Gastrocnemius medialis (tissue), 4 donors: Measurements from ENCODE around the gene PARS2. TPM values are rescaled to one million over a fixed set of nuclear protein-coding genes. Genes with fewer than 3 reads are reported as not detected.

Experiments
- ATAC-seq, 2 donors: fragments of 150-250 bp; one replicate each; pipeline ENCODE4 v1.9.1; 2016
- DNase-seq, 2 donors: peaks; one replicate each; pipeline ENCODE4 v3.0.0-alpha.2; 2019
- H3K27ac ChIP-seq, 4 donors: fragments of 200-600 bp; sonication (generic); 1 replicate in 1 of 4; 2 replicates in 3 of 4; pipeline ENCODE4 v1.5.1; 2016 to 2018; ENCODE audit warnings: mild to moderate bottlenecking in 2 of 4, moderate library complexity in 1 of 4
- H3K27me3 ChIP-seq, 3 donors: fragments of 200-600 bp; sonication (generic) in 2 of 3; 1 replicate in 1 of 3; 2 replicates in 2 of 3; pipeline versions ENCODE4 v1.5.1 to v1.6.0; 2016 to 2019; ENCODE audit warnings: mild to moderate bottlenecking in 1 of 3, moderate library complexity in 1 of 3
- H3K36me3 ChIP-seq, 2 donors: fragments of 200-600 bp; sonication (generic) in 1 of 2; one replicate each; pipeline ENCODE4 v1.5.1; 2017 to 2018
- H3K4me1 ChIP-seq, 2 donors: fragments of 200-600 bp; sonication (generic) in 1 of 2; one replicate each; pipeline ENCODE4 v1.5.1; 2016 to 2017; ENCODE audit warnings: mild to moderate bottlenecking in 2 of 2
- H3K4me3 ChIP-seq, 4 donors: fragments of 200-600 bp; sonication (generic) in 3 of 4; 1 replicate in 1 of 4; 2 replicates in 3 of 4; pipeline ENCODE4 v1.5.1; 2016 to 2019; ENCODE audit warnings: mild to moderate bottlenecking in 2 of 4
- H3K9me3 ChIP-seq, 3 donors: fragments of 200-600 bp; sonication (generic) in 2 of 3; 1 replicate in 1 of 3; 2 replicates in 2 of 3; pipeline ENCODE4 v1.5.1; 2016 to 2019
- POLR2A ChIP-seq, 2 donors: fragments of 450-650 bp; IDR thresholded peaks; one replicate each; pipeline ENCODE4 v1.6.1; 2017; ENCODE audit warnings: antibody characterized with exemption in 2 of 2, mild to moderate bottlenecking in 2 of 2, moderate library complexity in 2 of 2
- in situ Hi-C, 4 donors: fragments of 200-750 bp; cut with MboI; loops; one replicate each; pipeline versions ENCODE4 v1.15.0 to v1.8.0; 2017; ENCODE audit warnings: low sequenced_read_pairs in 4 of 4
- intact Hi-C: fragments of 100-400 bp; cut with DNase I; formaldehyde crosslinking; loops from one replicate; pipeline ENCODE4 v1.15.1; 2023; ENCODE audit warnings: low total_unique reads
- total RNA-seq, 4 donors: library from RNA; depleted of rRNA; stranded (reverse); fragments of >200 nt; gene quantifications; one replicate each; pipeline versions ENCODE4 v1.1.0 to v1.2.3, GENCODE V29; 2016
- TF ChIP-seq, protein P1 (sequence below), 5 experiments: fragments of 450-650 bp in 3 of 5; fragments of 200-600 bp in 2 of 5; sonication (generic) in 2 of 5; IDR thresholded peaks in 4 of 5; conservative IDR thresholded peaks in 1 of 5; 1 replicate in 4 of 5; 2 replicates in 1 of 5; pipeline ENCODE4 v1.5.1; 2016 to 2019; ENCODE audit warnings: antibody characterized with exemption in 5 of 5, mild to moderate bottlenecking in 3 of 5, moderate library complexity in 3 of 5

The PARS2 gene
- total RNA-seq, 4 donors from 2014 or later = 4.7 to 8.4 (median 4.9) TPM

DNA sequence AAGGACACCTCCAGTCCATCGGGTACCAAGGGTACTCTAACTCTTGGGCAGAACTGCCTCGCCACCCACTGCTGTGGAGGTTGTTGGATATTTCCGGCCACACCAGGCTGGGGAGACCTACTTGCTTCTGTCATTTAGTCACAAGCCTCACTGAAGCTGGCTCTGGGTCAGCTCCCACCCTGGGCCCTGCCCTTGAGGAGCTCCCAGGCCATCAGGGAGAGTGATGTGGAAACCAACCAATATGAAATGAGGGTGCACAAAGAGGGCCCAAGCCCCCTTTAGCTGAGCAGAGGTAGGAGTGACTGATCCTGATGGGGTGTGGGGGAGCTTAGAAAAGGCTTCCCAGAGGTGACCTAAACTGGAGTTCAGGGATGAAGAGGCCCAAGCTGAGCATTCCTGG lies 19.6 kb downstream of the PARS2 start:
- in situ Hi-C loops = no loop called here

DNA sequence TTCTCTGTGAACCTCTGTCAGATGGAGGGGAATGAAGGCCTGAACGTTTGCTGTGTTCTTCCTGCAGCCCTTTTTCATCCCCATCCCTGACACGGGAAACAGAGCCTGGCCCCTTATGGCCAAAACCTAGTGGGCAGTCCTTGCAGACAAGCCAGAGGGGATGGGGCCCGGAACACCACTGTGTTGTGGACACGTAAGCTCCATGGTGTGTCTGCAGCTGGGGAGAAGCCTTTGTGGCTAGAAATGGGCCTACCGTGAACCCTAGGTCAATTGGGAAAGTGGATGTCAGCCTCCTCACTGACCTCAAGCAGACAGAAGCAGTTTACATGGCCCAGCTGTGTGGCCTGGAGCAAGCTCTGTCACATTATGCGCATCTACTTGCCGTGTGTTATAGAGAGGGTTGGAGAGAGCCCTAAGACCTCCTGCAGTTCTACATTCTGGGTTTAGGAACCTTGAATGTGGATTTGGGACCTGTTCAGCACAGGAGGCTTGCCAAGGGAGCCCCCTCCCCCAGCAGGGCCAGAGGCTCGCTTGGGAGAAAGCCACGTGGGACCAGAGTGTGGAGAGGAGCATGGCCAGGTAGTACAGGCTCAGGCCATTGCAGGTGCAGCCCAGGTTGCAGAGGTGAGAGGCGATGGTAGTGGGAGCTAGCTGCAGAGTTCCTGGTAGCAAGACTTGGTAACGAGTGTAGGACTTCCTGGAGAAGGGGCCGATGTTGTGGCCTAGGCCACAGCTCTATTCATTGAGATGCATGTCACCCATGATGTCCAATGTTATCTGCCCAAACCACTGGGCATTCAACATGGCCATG lies 20.7 kb downstream of the PARS2 start:
- Histone ChIP-seq H3K27ac (no peak overlapping the region), H3K4me1 (no peaks in the 10 kb centered on the region), H3K9me3 (no peaks in the 10 kb centered on the region), H3K4me3 (no peak overlapping the region), H3K27me3 (no peaks in the 10 kb centered on the region), H3K36me3 (peaks cover 0 to 52% of the 10 kb centered on the region in 2 donors)
- no peak for DNase-seq
- no peak for ATAC-seq
- TF ChIP-seq, protein P1, sequence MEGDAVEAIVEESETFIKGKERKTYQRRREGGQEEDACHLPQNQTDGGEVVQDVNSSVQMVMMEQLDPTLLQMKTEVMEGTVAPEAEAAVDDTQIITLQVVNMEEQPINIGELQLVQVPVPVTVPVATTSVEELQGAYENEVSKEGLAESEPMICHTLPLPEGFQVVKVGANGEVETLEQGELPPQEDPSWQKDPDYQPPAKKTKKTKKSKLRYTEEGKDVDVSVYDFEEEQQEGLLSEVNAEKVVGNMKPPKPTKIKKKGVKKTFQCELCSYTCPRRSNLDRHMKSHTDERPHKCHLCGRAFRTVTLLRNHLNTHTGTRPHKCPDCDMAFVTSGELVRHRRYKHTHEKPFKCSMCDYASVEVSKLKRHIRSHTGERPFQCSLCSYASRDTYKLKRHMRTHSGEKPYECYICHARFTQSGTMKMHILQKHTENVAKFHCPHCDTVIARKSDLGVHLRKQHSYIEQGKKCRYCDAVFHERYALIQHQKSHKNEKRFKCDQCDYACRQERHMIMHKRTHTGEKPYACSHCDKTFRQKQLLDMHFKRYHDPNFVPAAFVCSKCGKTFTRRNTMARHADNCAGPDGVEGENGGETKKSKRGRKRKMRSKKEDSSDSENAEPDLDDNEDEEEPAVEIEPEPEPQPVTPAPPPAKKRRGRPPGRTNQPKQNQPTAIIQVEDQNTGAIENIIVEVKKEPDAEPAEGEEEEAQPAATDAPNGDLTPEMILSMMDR (IDR thresholded peaks at IDR 0.05 in 4 of 5, conservative IDR thresholded peaks at IDR 0.05 in 1 of 5) = no peak
- TF ChIP-seq POLR2A (IDR thresholded peaks at IDR 0.05) = no peak
- in situ Hi-C loops = no loop called here
- intact Hi-C loops = no loop called here

More for the DNA sequence above, 19.6 kb downstream of the PARS2 start:
- intact Hi-C loops = no loop called here
- no peaks in the 10 kb centered on the region for H3K27me3 ChIP-seq
- no peak overlapping the region for H3K4me3 ChIP-seq
- H3K4me1 ChIP-seq = no peaks in the 10 kb centered on the region
- H3K9me3 ChIP-seq = no peaks in the 10 kb centered on the region
- H3K36me3 ChIP-seq = peaks cover 0 to 41% of the 10 kb centered on the region in 2 donors
- TF ChIP-seq, protein P1 (IDR thresholded peaks at IDR 0.05 in 4 of 5, conservative IDR thresholded peaks at IDR 0.05 in 1 of 5) = no peak
- no peak for TF ChIP-seq POLR2A (IDR thresholded peaks at IDR 0.05)
- no peak overlapping the region for H3K27ac ChIP-seq
- no peak for DNase-seq
- no peak for ATAC-seq

DNA sequence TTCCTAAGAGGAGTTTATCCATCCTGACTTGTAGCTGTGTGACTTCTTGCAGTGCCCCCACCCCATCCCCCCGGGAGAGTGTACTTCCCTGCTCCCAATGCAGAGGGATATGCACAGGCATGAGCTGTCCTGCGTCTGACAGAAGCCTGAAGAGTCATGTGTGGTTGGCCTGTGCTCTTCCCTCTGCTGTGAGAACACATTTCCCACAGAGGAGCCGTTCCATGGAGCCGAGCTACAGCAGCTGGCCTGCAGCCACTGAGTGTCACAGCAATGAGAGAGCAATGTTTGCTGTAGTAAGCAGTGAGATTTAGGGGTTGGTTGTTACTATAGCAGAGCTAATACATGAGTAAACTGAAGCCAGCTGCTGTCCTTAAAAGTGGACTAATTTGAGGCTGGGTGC lies 22.0 kb downstream of the PARS2 start:
- ATAC-seq (no peak), DNase-seq (no peak)
- in situ Hi-C loops (no loop called here), intact Hi-C loops (no loop called here)
- no peak overlapping the region for H3K27ac ChIP-seq
- TF ChIP-seq, protein P1 (IDR thresholded peaks at IDR 0.05 in 4 of 5, conservative IDR thresholded peaks at IDR 0.05 in 1 of 5) = no peak
- TF ChIP-seq POLR2A (IDR thresholded peaks at IDR 0.05) = no peak
- H3K4me3 ChIP-seq = no peak overlapping the region
- H3K36me3 ChIP-seq = peaks cover 0 to 65% of the 10 kb centered on the region in 2 donors
- H3K27me3 ChIP-seq = no peaks in the 10 kb centered on the region
- H3K4me1 ChIP-seq = no peaks in the 10 kb centered on the region
- H3K9me3 ChIP-seq = no peaks in the 10 kb centered on the region

DNA sequence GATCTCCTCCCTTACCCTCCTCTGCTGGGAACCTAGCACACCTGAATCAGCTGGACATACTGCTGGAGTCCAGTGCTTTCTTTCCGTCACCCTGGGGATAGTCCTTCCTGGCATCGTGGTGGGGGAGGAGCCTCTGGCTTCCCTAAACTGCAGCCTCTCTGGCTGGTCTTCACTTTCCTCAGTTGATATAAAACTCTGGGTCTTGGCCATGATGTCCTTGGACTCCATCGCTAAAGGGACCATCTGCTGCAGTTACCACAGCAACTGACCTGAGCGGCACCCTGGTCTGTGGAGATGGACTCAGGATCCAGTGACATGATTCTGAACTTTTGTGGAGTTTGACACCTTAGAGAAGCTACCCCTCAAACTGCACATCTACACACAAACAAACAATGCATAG lies 22.8 kb downstream of the PARS2 start:
- in situ Hi-C loops (no loop called here), intact Hi-C loops (no loop called here)
- no peaks in the 10 kb centered on the region for H3K4me1 ChIP-seq
- DNase-seq = no peak
- H3K4me3 ChIP-seq = no peak overlapping the region
- ATAC-seq = no peak
- peaks cover 0 to 73% of the 10 kb centered on the region in 2 donors for H3K36me3 ChIP-seq
- no peaks in the 10 kb centered on the region for H3K27me3 ChIP-seq
- H3K27ac ChIP-seq = no peak overlapping the region
- no peak for TF ChIP-seq POLR2A (IDR thresholded peaks at IDR 0.05)
- TF ChIP-seq, protein P1 (IDR thresholded peaks at IDR 0.05 in 4 of 5, conservative IDR thresholded peaks at IDR 0.05 in 1 of 5) = no peak
- no peaks in the 10 kb centered on the region for H3K9me3 ChIP-seq
